Measurements from ENCODE around the gene SNX25.
"Not testable (repeated sequence)": the region's sequence is repeated elsewhere in the genome, so short reads cannot be mapped to it uniquely, and the experiment has no call there.

The SNX25 gene

DNA sequence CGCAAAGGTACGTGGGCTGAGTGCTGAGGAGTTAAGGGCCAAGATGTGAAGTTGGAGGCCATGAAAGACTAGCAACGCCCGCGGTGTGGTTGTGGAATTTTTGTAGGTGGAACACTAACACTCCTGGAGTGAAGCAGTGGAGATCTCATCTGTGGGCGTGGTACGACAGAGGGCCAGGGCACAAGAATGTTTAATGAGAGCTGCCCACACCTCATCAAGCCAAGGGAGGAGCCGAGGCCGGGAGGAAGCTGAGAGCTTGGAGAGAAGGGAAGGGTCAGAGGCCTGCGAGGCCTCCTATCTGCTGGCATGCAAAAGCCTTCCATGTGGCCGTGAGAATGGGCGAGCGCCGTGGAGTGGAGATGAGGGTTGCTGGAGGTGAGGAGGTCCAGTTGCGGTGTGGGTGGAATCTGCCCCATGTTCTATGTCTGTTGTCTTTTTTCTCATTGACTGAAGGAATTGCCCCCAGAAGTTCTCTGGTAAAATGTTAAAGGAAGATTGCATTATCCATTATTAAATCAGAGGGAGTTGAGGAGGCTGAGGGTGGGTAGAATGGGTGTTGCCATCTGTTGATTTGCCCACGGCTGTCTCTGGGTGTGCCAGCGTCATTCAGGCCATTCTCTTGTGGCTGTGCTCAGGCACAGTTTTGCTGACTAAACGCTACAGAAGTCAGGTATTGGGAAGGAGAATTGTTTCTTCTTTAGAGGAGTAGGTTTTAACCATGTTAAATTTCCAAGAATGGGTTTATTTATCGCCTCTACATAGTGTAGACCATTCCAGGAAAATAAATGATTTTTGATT is 19.8 kb downstream of the SNX25 start:
- no peak for DNase-seq

DNA sequence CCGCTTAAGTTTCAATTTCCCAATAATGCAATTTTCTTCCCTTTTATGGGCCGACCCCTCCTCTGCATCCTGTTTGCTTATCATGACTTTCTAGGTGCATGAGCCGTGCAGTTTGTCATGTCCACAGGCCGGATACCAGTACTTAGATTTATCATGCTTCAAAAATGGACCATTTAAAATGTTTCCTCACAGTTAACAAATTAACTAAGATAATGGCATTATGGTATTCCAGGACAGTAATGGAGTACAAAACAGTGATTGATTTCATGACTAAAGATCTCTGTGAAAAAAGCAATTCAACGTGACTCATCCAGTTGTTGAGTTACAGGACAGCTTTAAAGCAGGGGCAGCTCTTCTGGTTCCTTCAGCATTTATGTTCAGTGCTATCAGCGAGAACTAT is 23.0 kb downstream of the SNX25 start:
- DNase-seq = no peak

DNA sequence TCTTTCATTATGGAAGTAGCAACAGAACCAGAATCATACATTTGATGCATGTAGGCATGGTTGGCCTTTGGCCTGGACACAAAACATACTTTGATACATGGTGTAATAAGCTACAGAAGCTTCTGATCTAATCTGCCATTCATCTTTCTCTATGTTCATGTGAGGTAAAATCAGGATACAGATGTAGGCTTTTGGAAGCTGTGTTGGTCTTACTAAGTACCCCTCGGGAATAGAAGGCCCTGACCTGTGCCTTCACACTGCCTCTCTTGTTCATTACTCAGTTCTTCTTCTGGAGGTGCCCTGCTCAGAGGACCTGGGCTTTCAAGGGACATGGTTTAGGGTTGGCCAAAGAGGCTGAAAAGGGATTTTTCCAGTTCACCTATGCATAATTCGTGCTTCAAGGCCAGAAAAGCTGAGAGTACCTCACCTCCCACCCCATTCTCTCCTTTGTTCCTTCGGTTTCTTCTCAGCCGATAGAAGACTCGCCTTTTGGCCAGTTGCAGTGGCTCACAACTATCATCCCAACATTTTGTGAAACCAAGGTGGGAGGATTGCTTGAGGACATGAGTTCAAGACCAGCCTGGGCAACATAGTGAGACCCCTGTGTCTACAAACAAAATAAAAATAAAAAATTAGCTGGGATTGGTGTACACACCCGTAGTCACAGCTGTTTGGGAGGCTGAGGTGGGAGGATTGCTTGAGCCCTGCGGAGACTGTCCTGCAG is 25.9 kb downstream of the SNX25 start:
- DNase-seq = no peak

DNA sequence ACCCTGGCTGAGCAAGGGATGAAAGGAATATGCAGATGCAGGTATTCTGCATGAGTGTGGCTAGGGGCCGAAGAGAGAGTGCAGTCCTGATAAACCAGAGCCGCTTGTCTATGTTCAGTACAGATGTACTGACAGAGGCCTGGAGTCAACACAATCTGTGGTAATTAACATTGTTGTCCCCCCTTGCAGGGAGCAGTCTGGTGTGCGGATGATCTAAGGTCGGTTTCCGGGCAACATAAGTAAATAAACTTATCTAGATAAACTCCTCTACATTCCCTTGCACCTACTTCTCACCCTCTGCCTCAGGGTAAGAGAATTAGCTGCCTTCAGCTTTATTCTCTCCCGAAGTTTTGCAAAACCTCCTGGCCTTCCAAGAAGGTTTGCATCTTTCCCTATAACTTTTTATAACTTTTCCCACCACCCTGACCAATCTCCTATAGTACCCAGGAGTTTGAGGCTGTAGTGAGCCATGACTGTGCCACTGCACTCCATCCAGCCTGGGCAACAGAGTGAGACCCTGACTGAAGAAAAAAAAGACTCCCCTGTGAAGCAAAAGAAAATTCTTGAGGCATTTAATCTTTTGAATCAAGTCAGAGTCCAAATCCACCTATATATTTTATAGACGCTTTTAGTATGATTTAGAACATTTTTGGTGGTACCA is 26.6 kb downstream of the SNX25 start:
- DNase-seq = no peak

DNA sequence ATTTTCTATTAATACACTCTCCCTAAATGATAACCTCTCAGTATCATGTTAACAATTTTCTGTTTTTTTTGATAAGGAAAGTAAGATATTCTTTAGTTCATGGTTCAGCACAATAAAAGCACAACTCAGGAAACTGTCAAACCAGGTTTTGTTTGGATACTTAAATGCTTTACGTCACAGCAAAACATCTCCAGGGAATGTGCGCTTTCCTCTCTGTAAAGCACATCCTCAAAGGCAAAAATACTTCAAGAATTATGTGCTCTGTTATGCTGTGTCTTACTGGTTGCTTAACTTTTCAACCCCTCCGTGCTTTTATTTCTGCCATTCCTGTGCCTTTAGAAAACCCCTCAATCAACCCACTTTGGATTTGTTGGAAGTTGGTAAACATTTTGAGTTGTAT is 27.8 kb downstream of the SNX25 start:
- no peak for DNase-seq

DNA sequence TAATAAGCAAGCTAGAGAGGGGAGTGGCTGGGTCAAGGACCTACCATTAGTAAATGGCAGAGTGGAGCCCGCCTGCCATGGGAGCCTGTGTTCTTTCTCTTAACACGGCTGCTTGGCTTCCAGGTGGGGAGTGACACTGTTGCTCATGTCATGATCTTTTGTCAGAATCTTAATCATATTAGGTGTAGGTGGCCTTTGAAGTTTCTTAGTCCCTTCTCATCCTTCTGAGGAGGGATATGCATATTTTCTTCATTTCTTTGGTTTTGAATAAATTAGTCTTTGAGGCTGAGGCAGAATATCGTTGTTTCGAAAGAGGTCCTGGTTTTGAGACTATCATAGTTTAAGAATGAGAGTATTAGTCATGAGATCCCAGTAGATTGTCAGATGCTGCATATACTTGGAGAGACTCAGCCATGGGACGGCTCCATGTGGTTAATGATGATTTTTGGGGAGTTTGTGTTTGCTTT is 28.9 kb downstream of the SNX25 start:
- DNase-seq = no peak

DNA sequence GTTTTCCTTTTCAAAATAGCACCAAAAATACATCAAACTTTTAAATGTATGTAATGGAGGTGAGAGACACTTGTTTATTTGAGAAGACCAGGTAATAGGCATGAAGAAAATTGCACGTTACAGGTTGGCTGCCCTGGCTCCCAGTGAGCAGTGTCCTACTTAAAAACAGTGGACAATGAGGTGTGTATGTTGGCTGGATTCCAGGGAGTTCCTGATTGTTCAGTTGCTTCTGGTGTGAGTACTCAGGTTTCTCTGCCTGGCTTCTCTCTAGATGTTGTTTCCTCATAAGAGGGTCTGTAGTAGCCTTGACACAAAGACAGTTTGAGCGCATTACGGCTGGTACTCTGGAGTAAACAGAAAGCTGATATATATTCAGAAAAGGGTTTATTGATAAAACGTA is 29.4 kb downstream of the SNX25 start:
- no peak for DNase-seq

DNA sequence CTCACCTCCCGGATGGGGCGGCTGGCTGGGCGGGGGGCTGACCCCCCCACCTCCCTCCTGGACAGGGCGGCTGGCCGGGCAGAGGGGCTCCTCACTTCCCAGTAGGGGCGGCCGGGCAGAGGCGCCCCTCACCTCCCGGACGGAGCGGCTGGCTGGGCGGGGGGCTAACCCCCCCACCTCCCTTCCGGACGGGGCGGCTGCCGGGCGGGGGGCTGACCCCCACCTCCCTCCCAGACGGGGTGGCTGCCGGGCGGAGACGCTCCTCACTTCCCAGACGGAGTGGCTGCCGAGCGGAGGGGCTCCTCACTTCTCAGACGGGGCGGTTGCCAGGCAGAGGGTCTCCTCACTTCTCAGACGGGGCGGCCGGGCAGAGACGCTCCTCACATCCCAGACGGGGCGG is 31.1 kb downstream of the SNX25 start:
- DNase-seq = not testable (repeated sequence)

DNA sequence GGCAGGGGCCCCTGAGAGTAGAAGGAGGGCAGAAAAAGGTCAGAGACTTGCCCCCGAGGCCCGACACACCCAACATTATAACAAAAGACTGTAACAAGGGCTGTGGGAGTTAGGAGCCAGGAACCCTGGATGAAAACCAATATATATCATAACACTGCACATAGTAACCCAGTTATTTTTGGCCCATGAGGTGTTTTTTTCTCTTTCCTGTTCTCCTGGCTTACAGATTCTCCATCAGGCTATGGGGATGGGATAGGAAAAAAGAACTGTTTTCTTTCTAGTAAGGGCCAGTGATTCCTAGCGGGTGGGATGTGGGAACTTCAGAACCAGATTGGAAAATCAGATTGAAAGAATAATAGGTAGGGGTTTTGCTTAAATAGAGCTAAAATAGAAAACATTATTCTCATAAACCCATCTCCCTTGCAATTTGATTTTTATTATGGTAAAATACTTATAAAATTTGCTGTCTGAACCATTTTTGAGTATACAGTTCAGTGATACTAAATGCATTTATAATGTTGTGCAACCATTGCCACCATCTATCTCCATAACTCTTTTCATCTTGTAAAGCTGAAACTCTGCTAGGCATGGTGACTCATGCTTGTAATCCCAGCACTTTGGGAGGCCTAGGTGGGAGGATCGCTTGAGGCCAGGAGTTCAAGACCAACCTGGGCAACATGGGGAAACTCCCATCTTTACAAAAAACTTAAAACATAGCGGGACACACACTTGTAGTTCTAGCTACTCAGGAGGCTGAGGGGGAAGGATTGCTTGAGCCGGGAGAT is 33.5 kb downstream of the SNX25 start:
- no peak for DNase-seq

DNA sequence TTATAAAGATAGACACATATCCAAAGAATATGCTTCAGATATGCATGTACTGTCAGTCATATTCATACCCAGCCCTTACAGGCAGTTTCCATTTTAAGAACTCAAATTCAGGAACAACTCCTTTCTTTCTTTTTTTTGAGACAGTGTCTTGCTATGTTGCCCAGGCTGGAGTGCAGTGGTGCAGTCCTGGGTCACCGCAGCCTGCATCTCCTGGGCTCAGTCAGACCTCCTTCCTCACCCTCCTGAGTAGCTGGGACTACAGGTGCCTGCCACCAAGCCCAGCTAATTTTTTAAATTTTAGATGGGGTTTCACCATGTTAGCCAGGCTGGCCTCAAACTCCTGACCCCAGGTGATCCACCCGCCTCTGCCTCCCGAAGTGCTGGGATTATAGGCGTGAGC is 34.5 kb downstream of the SNX25 start:
- no peak for DNase-seq

DNA sequence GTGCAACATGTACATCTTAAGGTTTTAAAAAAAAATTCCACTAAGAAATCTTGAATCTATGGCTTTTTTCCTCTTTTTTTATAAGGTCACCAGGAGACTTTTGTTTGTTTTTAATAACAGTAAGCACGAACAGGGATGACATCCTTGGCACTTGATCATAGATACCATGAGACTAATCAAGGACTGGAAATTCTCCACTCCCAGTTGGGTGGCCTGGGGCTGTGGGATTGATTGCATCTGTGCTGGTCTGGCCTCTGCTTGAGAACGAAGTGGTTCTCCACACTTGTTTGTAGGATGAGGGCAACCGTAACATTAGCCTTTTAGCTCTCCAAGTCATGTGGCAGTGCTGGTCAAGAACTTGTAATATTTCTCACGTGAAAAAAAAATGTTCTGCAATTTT is 35.4 kb downstream of the SNX25 start:
- no peak for DNase-seq

DNA sequence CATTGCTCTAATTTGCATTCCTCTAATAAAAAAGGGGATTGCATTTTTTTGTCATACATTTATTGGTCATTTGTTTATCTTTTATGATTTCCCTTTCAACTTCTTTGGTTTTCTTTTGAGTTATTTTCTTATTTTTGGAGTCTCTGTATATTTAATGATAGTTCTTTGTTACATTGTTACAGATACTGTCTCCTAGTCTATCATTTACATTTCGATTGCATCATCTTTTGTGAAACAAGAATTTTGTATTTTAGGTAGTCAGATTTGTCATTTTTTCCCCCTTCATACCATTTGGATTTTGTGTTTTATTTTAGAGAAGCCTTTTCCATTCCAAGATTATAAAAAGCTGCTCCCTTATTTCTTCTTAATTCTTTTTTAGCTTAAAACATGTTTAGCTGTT is 37.1 kb downstream of the SNX25 start:
- DNase-seq = no peak

DNA sequence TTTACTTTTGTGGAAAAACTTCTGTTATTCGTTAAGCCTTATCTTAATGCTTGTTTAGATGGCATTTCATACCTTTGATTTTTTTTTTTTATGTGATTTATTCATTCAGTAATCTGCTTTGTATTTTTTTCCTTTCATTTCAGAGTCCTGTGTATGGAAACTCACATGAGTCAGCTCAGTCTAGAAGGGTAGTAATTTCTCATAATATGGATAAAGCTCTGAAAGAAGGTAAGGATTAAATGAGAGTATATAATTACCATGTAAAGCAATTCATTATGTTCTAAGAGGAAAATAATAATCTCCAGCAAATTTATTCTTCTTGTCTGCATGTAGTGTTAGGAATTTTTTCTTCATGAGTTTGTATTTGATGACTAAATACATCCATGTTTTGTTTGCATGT is 37.8 kb downstream of the SNX25 start:
- no peak for DNase-seq

DNA sequence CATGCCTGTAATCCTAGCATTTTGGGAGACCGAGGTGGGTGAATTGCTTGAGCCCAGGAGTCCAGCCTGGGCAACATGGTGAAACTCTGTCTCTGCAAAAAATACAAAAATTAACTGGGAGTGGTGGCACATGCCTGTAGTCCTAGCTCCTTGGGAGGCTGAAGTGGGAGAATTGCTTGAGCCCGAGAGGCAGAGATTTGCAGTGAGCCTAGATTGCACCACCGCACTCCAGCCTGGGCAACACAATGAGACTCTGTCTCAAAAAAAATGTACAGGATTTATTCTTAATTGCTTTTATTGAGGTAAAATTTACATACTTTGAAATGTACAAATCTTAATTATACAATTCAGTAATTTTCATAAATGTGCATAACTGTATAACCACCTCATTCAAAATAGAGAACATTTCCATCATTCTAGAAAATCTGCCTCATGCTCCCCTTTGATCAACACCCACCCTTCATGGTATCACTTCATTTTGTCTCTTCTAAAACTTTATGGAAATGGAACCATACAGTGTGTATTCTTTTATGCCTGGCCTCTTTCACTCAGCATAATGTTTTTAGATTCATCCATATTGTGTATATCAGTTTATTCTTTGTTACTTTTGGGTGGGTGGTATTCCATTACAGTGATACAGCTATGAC is 39.1 kb downstream of the SNX25 start:
- no peak for DNase-seq

DNA sequence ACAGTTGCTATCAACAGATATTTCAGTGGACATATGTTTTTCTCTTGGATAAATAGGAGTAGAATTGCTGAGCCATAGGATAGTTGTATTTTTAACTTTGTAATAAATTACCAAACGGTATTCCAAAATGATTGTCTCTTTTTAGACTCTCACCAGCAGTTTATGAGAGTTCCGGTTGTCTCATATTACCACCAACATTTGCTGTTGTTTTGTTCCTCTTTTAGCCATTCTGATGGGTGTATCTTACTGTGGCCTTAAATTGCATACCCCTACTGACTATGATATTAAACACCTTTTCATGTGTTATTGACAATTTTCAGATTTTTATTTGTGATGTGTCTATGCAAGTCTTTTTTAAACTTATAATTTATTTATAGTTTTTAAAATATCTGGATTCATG is 39.7 kb downstream of the SNX25 start:
- no peak for DNase-seq

DNA sequence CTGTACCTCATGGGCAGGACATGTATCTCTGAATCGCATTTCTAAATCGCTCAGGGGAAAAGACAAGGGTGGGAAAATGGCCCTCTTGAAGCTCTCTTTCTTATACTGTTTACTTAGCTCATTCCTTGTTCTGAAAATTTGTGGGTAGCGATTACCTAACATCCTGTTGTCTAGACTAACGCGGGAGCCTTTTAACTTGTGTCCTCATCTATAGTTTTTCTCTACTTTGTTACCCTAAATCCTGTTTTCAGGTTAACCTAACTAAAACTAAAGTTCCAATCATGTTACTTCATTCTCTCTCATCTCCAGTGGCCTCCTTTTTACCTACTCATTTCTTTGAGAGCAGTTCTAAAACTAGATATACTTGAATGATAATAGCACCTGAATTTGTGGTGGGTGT is 45.0 kb downstream of the SNX25 start:
- no peak for DNase-seq

DNA sequence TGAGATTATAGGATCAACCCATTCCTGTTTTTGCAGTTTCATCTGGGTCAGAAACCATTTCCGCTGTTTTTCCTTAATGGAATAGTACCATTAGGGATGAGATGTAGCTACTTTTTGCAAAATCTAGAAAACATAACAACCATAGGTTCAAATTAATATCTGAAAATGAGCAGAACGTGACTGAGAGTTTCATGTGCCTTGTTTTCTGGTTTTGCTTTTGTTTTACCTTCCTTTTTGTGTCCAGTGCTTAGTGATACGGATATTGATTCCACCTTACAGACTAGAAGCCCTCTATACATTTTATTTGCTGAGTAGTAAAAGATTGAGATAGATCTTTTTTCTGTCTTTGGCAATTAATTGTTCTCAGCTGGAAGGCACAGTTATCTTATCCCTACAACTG is 46.5 kb downstream of the SNX25 start:
- DNase-seq = no peak

DNA sequence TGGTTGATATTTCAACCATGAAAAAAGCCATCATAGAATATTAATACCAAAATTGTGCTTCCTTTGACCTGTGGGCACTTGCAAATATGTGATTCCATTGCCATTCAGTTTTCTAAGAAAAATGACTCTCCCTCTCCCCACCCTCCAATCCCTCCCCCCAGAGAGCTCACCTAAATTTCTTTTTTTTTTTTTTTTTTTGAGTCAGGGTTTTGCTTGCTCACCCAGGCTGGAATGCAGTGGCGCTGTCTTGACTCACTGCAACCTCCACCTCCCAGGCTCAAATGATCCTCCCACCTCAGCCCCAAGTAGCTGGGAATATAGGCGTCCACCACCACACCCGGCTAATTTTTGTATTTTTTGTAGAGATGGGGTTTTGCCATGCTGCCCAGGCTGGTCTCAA is 47.0 kb downstream of the SNX25 start:
- DNase-seq = no peak

DNA sequence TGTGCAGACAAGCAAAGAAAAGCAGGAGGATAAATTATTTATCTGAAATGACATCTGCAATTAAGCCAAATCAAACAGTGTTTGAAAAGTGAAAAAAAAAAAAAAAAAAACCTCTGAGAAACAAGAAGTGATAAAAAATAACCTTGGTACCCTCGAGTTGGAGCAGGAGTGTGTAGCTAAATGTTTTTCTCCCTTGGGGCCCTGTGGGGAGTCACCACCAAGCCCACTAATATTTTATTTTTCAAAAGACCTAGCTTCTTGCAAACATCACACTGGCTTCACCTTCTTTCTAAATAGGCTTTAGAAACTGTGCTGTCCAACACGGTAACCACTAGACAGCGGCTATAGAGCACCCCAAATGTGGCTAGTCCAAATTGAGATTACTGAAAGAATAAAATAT is 47.7 kb downstream of the SNX25 start:
- no peak for DNase-seq

DNA sequence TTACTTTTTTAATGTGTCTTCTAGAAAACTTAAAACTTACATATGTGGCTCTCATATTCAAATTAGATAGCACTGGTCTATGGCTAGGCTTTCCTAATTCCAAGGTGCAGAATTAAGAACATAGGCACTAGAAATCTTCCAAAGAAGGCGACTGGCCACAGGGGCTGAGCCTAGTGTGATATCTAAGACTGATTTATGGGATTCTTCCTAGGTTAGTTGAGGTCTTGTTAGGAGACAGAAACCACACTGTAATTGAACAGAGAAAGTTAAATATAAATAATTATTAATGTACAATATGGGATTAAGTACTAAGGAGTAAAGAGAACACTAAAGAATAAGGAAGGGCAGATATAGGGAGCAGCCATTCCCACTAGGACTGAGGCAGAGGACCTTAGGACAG is 48.3 kb downstream of the SNX25 start:
- no peak for DNase-seq

DNA sequence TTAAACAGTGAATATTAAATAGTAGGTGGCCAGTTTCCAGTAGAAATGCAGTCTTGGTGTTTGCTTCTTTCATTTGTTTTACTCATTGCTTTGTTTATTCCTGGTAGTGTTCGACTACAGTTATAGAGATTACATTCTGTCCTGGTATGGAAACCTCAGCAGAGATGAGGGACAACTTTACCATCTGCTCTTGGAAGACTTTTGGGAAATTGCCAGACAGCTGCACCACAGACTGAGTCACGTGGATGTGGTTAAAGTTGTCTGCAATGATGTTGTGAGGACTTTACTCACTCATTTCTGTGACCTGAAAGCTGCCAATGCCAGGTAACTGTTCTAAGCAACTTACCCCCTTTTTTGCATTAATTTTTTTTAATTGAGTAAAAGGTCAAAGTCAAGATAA is 49.3 kb downstream of the SNX25 start:
- not testable (repeated sequence) for DNase-seq

DNA sequence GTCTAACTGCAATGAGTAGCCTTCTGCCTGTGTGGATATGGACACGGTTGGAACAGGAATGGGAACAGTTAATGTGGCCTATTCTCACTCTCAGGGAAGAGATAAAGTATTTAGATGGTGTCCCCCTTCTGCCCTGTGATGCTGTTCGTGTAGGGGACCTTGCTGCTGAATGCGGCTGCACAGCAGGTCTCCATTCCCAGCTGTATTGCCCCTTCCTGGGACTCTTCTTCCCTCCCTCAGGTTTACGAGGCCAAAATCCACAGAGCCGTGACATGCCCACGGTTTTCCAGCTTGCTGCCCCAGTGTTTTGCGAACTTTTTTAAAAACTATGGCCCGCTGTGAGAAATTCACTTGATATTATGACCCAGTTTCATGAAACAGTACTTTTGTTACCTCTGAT is 50.3 kb downstream of the SNX25 start:
- no peak for DNase-seq

Measured in right kidney (tissue), 1 donor.